AG09319 (cell line): ENCODE measurements around the gene MIB1.
A peak's percentile ranks its signal among the peaks of the same experiment; 100 is the strongest.

ENCODE experiments used
- DNase-seq: peaks from one replicate; pipeline ENCODE4 v3.0.0-alpha.2; 2010; ENCODE audit warnings: low read depth; ENCODE audit errors: extremely low read depth
- CTCF ChIP-seq: IDR thresholded peaks from 2 replicates; pipeline ENCODE4 v1.5.1; 2011; ENCODE audit warnings: low read depth, mild to moderate bottlenecking, inconsistent platforms, low read length, moderate library complexity

MIB1 gene

GRCh38 chr18:21799721-21800120 is 59.1 kb downstream of the MIB1 start:
- TF ChIP-seq CTCF: no peak
- no peak for DNase-seq

- no peak for DNase-seq
- no peak for TF ChIP-seq CTCF
Observed at GRCh38 chr18:21803495-21803894, 62.9 kb downstream of the MIB1 start.

- DNase-seq: no peak
- no peak for TF ChIP-seq CTCF
Observed at GRCh38 chr18:21805771-21806366, 65.3 kb downstream of the MIB1 start.

GRCh38 chr18:21808185-21808584 is 67.6 kb downstream of the MIB1 start:
- TF ChIP-seq CTCF: no peak

GRCh38 chr18:21809725-21810124 is 69.1 kb downstream of the MIB1 start:
- no peak for TF ChIP-seq CTCF
- DNase-seq: no peak

More at GRCh38 chr18:21808185-21808584, 67.6 kb downstream of the MIB1 start:
- DNase-seq: no peak

GRCh38 chr18:21815101-21815500 is 74.5 kb downstream of the MIB1 start:
- TF ChIP-seq CTCF: no peak
- DNase-seq: no peak

- no peak for DNase-seq
- peak; percentile 59 for TF ChIP-seq CTCF
Observed at GRCh38 chr18:21820033-21820810, 79.6 kb downstream of the MIB1 start.
